NCI-H446 treated with DMSO at 0.1 percent for 48 hours (cell line): ENCODE data around the gene EDN1.
"Not testable (repeated sequence)": the region's sequence is repeated elsewhere in the genome, so short reads cannot be mapped to it uniquely, and the experiment has no call there.

Experiments
- DNase-seq: peaks from one replicate; lab custom pipeline; 2025; lab: John Stamatoyannopoulos, UW

The EDN1 gene

GRCh38 chr6:12325872-12326271 is 35.7 kb downstream of the EDN1 start:
- no peak for DNase-seq

GRCh38 chr6:12327391-12327790 is 37.2 kb downstream of the EDN1 start:
- DNase-seq = no peak

DNA sequence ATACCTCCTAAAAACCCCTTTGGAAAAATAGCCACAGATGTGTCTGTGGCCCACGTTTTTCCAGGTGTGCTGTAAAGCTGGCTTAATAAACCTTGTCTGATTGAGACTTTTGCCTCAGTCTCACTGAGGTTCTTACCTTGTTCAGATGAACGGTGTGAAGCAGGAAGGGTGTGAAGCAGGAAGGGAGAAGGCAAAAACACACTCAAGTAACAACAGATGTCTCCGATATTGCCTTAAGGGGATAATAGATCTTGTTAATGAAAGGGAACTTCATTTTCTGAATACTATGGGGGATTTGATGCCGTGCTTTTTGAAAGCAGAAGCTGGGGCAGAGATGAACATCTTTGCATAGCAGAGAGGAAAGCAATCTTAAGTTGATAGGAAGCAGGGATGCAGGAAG is 37.8 kb downstream of the EDN1 start:
- no peak for DNase-seq

DNA sequence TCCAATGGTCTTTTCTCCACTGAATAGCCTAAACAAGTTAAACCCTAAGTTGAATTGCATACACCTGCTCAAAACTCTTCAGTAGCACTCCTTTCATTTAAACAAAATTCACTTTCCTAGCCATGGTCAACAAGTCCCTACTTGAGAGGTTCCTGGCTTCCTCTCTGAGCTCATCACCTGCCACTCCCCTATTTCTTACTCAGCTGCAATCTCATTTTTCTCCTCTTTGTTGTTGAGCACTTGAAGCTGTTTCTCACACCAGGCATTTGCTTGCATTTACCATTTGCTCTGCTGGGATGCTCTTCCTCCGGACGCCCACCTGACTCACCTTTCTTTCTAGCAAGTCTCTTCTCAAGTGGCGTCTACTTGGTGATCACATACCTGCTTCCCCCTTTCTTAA is 38.5 kb downstream of the EDN1 start:
- DNase-seq = no peak

GRCh38 chr6:12331474-12331873 is 41.3 kb downstream of the EDN1 start:
- DNase-seq = no peak

DNA sequence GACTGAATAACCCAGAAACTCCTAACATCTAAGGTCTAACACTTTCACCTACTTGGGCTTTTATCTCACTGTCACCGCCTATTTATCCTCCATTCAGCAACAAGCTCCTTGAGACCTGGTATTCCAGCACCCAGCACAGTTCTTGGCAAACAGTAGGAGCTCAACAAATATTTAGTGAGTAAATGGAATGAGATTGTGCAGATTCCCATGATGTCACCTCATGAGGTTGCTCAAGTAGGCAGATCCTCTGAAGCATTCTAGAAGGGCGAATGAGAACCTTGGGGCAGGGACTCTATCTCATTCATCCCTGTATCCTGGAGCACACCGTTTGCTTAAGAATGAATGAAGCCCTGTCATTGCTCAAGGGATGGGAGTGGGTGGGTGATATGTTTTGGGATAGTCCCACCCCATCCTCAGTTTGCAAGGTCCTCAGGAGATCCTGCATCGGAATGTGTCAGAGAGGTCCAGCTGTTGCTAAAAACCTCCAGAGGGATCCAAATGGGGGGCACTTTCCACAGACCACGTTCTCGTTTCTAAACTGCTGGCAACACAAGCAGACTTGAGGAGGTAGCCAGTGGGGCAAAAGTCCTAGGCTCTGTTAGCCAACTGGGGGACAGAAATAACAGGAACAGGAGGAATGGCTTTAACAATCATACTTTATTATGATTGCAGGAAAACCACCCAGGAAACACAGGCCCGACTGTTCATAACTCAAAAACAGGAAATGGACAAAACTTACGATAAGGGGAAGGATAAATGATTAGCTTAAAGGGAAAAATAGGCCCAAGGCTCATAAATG is 42.0 kb downstream of the EDN1 start:
- DNase-seq = no peak

- not testable (repeated sequence) for DNase-seq
Observed at GRCh38 chr6:12332750-12333079, 42.6 kb downstream of the EDN1 start.

DNA sequence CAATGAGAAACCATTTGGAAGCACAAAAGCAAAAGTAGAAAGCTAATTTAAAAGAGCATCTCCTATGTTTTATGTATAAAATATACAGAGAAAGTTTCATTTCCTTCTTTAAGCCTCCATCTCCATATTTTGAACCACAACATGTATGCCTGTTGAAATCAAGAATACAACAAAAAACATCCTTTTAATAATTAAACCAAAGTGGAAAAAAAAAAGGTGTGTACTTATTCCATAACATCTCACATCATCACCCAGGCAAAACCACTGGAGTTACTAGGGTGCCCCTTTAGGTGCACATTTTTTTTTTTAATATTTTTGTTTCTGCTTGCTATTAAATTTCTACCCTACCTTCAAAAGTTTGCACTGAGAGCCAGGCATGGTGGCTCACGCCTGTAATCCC is 43.0 kb downstream of the EDN1 start:
- DNase-seq = no peak

DNA sequence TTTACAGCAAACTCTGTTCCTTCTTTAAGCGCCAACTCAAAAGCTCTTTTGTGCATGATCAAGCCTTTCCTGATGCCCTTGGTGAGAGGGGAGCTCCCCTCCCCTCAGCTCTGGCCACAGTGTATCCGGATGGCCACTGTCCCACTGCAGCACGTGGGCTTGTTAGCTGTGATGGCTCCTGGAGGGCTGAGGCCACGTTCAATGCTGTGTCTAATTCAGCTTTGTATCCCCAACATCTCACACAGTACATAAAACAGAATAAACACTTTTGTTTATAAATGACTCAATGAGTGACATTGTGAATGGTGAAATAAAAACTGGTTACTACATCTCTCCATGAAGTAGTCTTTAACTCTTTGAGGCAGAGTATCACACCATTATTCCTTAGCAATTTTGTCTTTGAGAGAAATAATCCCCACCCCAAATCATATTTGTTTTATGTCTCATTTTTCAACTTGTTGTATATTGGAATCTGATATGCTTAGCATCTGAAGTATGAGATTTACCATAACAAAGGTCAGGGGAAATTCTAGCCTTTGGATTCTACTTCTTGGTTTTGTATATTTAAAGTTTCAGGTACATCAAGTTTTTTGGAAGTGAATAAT is 44.5 kb downstream of the EDN1 start:
- DNase-seq = no peak

DNA sequence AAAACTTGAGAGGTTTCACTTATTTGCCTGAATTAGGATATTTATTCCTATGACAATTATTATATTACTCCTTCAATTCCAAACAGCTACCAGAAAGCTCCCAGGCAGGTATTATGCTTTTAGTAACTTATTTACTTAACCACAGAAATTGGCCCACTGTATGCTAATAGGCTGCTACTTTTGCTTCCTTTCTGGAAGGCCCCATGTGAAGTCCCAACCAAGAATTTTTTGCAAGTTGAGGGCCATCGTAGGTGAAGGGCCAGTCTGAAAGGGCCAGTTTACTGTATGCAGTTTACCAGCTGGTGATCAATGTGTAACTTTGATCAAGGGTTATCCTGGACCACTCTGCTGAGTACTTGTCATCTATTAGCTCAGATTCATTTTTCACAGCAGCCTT is 45.0 kb downstream of the EDN1 start:
- DNase-seq = no peak

DNA sequence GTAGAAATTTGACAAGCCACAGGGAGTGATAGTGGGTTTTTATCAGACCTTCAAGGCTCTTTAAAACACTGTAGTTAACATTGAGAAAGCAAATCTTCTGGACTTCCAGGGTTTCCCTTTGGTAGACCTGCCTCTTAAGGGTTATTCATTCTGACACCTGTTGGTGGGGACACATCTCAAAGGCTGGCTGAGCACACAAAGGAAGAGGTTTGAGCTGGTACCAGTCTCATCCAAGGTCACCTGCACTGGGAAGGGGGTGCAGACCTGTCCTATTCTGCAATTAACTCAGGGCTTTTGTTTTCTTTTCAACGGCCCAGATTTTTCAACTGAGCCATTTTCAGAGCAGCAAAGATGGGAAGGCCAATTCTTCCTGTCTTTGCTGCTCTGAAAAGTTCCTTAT is 45.6 kb downstream of the EDN1 start:
- DNase-seq = no peak

GRCh38 chr6:12336121-12336971 is 46.2 kb downstream of the EDN1 start:
- no peak for DNase-seq

- DNase-seq = no peak
Observed at GRCh38 chr6:12339022-12339421, 48.9 kb downstream of the EDN1 start.

DNA sequence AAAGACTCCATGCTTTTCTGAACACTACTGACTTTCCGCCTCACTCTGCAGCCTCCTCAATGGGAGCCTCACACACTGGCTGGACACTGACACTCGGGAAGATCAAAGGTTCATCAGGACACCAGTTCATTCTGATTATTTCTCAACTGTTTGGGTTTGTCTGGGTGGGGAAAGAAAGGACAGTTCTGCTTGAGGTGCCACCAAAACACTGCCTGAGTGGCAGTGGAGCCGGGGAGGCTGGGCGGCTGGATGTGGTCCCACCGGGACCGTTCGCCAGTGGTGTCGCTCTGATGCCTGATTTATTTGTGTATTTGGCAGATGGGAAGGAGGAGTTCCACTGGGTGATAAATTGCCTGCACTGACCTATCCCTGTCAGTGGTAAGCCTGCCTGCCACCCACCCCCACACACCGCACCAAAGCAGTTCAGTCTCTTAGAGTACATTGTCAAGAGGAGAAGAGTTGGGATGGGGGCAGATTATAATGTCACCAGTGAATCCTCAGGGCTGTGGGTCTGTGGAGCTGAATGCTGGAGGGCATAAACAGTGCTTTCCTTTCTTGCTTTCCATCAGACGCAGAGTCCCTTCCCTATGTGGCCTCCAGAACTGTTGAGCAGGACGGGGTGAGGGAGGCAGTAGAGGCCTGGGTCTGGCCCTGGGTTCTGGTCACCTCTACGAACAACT is 49.8 kb downstream of the EDN1 start:
- DNase-seq = no peak

- DNase-seq = no peak
Observed at GRCh38 chr6:12340488-12340818, 50.3 kb downstream of the EDN1 start.

DNA sequence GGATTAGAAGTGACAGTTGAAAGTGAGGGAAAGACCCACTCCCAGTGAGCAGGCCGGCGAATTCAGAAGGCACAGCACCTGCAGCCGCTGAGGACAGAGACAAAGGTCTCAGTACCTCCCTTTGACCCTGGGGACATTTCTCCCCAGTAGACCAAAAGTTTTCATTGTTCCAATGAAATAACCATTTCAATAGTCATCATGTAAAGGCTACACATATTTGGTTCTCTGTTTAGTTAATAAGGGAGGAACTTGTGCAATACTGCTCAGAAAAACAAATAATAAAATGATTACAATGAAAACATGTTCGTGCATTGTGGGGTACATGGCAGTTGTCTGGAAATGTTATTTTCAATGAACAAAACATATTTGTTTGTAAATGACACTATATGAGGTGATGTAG is 52.5 kb downstream of the EDN1 start:
- no peak for DNase-seq

DNA sequence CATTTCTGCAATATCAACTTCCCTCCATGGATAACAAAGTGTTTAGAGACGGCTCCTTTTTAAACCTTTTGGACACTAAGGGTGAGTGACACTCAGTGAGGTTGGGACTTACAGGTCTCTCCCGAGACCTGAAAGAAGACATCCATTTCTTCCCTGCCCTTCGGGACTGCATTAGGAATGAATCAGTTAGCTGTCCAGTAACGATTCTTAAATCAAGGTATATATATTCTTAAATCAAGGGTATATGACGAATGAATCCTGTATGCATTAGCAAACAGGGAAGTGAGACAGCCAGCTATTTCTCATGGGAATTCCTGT is 52.9 kb downstream of the EDN1 start:
- DNase-seq = no peak

DNA sequence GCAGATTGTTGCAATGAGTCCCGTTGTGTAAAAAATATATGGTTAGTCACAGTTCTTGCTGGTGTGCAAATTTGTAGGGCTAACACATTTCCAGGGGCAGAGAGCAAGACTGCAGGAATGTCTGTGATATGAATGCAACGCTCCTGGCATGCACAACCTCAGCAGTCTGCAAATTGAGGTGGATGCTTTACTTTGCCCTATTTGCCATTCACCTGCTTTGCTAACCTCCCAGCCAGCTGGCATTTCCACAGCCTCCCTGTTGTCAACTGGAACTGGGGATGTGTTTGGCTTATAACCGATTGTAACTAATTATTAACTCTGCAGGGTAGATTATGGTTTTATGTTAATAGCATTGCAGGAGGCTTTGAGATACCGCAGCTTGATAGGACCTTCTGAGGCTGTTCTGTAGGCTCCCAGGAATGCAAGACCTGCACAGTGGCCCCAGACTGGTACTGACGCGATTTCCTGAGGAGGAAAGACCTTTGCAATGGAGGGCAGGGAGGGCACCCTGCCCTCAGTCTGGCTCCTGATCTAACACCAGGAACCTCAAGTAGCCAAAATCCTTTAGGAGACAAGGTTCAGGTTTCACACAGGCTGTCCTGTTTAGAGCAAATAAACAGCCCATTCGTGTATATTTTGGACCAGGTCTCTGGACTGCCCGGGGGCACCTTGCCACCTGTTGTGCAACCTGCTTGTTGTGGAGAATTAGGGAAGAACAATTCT is 53.4 kb downstream of the EDN1 start:
- no peak for DNase-seq

DNA sequence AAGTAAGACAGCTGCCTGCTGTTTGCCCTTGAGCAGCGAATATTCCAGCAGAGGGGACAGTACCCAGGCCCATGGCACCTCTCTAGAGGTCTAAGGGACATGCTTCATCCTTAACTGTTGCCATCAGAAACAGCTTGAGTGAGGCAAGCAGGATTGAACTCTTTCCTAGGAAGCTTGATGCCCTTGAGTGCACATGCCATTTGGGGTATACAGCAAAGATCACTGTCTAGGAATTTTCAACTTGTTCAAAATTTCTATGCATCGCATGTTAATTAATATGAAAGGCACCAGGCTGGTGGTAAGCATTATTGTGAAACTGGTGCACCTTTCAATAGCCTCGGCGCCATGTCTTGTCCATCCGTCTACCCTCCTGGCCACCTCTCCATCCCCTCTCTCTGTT is 54.1 kb downstream of the EDN1 start:
- DNase-seq = no peak

- no peak for DNase-seq
Observed at GRCh38 chr6:12344961-12345693, 55.0 kb downstream of the EDN1 start.

GRCh38 chr6:12345694-12346058 is 55.5 kb downstream of the EDN1 start:
- DNase-seq = no peak
